Right forelimb (tissue), 1 donor: ENCODE results near the gene DCDC2.
"Not testable (repeated sequence)": the region's sequence is repeated elsewhere in the genome, so short reads cannot be mapped to it uniquely, and the experiment has no call there.

Experiments used
- DNase-seq: peaks from one replicate; pipeline ENCODE4 v3.0.0-alpha.2; 2018

DCDC2 gene

DNA sequence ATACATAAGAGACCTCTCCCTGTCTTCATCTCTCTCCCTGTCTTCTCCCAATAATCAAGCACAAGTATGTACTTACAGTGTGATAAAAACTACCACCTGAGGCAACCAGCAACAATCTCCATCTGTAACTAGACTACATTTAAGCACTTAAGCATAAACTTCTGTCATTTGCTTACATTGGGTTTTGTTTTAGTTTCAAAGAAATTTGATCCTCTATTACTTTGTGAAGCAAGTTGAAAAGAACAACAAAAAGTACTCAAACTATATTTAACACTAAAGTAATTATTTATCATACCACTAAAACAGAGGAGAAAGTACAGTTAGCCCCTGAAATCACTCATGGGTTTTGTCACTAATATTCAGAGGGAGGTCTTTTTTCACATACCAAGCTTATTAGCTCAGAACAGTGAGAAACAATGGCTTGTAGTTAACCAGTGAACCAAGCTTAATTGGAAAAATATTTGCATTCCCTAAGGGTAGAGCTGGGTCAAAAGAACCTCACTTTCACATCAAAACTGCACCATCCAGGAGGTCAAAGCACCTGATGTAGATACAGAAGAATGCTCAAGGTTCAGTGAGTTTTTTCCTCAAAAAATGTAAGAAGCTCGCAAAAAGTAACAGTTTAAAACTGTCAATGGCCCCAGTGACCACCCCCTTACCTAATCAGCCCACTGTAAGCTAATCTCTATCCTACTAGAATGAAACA, 34.1 kb downstream of the DCDC2 start:
- DNase-seq, result no peak

DNA sequence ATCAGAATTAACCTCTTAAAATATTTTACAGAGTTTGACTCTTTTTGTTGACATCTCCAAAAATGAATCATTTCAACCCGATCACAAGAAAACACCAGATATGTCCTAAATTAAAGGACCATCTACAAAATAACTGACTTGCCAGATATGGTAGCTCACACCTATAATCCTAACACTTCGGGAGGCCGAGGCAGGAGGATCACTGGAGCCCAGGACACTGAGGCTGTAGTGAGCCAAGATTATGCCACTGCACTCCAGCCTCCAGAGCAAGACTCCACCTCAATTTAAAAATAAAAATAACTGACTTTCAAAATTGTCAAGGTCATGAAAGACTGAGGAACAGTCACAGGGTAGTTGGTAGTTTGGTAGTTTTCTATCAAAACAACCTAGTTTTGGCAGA, 34.9 kb downstream of the DCDC2 start:
- DNase-seq, result no peak

DNA sequence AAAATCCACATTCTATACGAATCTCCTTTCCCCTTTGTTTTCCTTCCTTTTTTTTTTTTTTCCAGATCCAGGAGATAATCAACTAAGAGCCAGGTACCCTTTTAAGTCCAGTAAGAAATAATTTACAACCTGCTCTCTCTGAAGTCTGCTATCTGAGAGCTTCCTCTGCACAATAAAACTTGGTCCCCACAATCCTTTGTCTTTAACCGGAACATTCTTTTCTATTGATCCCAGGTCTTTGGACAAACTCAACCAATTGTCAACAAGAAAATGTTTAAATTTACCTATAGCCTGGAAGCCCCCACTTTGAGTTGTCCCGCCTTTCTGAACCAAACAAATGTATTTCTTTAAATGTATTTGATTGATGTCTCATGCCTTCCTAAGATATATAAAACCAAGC, 35.4 kb downstream of the DCDC2 start:
- DNase-seq, result not testable (repeated sequence)

DNA sequence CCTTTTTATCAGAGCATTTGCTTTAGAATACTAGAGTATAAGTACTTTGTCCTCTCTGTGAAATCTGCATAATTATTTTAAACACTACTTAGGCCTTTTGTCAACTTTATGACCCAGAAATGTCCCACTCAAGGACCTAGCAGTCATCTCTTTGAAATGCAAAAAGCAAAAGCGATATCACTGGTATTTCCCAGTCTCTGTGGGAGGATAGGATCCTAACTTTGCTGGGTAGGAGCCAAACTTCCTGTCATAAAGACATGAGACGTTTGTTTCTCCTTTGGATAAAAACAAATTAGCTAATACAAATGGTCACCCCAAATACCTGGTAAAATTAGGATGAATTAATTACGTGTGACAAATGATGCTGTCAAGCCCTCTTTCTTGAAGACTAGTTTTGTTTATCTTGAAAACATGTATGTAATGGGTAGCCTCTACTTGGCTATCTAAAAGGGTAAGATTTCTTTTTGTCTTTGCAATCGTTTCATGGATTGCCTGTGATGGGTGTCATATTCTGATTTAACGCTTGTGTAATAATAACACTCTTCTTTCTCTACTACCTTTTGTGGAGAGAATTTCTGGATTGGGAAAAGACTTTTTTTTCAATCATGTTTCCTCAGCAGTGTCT, 36.2 kb downstream of the DCDC2 start:
- no peak for DNase-seq

DNA sequence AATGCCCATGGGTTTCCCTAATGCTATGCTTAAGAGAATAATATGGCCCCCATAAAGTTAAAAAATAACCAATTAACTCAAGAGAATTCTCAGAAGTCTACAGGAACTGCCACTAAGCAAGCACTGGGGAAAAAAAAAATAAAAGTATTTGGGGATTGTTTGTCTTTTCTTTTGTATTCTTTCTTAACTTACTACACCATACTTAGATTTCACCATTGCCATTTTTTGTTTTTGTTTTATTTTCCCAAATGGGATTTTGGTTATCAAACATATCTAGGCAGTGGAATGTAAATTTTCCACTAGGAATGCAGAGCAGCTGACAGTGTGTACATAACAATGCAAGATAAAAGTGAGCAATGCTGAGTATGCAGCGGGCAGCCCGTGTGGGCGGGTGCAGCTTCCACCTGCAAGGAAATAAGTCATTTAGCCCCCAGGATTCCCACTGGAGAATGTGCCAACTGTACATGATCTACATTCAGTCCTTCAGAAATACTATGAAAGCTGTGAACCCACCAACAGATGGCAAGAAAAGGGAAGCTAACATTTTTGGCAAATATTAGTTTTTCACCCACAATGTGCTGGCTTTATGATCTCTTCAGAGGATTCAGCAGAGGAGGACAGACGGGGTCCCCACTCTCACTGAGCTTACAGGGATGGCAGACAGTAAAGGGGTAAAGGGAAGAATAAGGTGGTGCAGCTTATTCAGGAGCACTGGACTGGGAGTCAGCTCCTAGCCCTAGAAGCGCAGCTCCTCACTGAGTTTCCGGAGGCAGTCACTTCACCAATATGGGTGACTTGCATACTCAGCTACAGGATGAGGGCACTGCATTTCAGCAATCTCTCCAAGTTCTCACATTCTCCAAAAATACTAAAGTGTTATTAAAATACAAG, 44.4 kb downstream of the DCDC2 start:
- no peak for DNase-seq

GRCh38 chr6:24311775-24312174, 46.1 kb downstream of the DCDC2 start:
- not testable (repeated sequence) for DNase-seq

- no peak for DNase-seq
Observed at GRCh38 chr6:24307881-24308280, 50.0 kb downstream of the DCDC2 start.

- DNase-seq, result no peak
Observed at GRCh38 chr6:24306936-24307335, 50.9 kb downstream of the DCDC2 start.

DNA sequence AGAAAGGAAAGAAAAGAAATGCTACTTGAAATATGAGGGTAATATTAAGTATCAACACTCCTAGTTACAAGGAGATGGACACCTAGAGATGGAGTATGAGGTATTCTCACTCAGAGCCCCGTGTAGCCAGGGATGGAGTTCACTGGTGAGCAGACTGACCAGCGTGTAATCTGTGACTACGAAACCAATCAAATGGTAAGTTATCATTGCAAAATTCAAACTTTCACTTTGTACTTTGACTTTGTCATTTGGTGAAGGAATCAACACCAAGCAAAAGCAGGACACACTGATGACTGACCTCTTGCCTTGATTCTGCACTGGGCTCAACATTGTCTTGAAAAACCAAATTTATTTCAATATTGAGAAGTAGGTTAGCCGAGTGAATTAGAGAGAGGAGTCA, 51.8 kb downstream of the DCDC2 start:
- DNase-seq, result no peak

DNA sequence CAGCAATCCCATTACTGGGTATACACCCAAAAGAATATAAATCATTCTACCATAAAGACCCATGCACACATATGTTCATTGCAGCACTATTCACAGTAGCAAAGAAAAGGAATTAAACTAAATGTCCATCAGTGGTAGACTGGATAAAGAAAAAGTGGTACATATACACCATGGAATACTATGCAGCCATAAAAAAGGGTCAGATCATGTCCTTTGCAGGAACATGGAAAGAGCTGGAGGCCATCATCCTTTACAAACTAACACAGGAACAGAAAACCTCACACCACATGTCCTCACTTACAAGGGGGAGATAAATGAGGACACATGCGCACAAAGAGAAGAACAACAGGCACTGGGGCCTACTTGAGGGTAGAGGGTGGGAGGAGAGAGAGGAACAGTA, 60.9 kb downstream of the DCDC2 start:
- no peak for DNase-seq

DNA sequence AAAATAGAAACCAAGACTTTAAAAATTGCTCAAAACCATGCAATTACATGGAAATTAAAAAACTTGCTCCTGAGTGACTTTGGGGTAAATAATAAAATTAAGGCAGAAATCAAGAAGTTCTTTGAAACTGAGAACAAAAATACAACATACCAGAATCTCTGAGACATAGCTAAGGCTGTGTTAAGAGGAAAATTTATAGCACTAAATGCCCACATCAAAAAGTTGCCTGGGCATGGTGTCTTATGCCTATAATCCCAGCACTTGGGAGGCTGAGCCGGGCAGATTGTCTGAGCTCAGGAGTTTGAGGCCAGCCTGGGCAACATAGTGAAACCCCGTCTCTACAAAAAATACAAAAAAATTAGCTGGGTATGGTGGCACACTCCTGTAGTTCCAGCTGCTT, 64.0 kb downstream of the DCDC2 start:
- not testable (repeated sequence) for DNase-seq

- no peak for DNase-seq
Observed at GRCh38 chr6:24287239-24287638, 70.6 kb downstream of the DCDC2 start.

- DNase-seq, result no peak
Observed at GRCh38 chr6:24284006-24284405, 73.9 kb downstream of the DCDC2 start.

- peak; percentile 70 for DNase-seq
Observed at GRCh38 chr6:24283043-24283985, 74.5 kb downstream of the DCDC2 start.

DNA sequence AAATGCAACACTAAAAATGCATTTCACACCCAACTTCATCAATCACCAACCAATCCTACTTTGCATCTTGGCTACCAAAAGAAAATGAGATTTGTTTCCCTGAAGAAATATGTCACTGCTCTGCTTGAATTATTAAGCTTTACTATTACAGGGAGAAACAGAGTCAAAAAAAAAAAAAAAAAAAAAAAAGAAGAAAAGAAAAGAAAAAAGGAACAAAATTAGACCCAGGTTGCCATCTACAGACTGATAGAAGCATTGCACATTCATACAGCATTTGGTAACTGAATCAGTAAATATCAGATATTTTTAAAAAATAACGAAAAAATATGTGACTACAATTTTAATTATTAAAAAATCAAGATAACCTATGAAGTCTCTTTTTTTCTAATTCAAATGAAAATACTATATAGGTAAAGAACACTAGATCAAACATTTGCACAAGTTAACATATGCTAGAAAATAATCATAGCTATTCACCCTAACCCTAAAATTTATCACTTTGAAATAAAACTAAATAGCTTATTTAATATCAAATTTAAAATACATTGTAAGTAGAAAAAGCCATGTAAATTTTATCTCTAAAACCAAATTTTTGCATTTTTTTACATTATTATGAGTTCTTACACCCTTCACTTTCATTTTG, 83.3 kb downstream of the DCDC2 start:
- DNase-seq, result no peak

- DNase-seq, result no peak
Observed at GRCh38 chr6:24273096-24273870, 84.6 kb downstream of the DCDC2 start.

- DNase-seq, result no peak
Observed at GRCh38 chr6:24272553-24272952, 85.3 kb downstream of the DCDC2 start.

- no peak for DNase-seq
Observed at GRCh38 chr6:24272148-24272547, 85.7 kb downstream of the DCDC2 start.

DNA sequence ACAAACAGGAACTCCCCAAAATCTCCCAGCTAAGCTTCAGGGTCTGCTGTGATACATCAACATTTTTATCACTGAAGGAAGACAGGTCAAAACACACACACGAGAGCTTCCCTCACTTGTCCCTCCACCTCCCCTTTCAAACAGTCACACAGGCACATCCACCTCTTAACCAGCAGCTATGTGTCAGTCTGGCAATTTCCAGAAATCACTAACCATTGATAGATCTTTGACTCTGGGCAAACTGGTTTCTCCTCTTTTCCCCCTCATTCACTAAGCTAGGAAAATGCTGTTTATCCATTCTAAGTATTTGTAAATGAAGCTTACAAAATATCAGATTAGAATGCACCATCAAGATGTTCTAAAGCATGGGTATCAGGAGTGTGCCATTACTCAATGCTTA, 87.8 kb downstream of the DCDC2 start:
- no peak for DNase-seq

GRCh38 chr6:24258214-24258613, 99.6 kb downstream of the DCDC2 start:
- DNase-seq, result not testable (repeated sequence)

DNA sequence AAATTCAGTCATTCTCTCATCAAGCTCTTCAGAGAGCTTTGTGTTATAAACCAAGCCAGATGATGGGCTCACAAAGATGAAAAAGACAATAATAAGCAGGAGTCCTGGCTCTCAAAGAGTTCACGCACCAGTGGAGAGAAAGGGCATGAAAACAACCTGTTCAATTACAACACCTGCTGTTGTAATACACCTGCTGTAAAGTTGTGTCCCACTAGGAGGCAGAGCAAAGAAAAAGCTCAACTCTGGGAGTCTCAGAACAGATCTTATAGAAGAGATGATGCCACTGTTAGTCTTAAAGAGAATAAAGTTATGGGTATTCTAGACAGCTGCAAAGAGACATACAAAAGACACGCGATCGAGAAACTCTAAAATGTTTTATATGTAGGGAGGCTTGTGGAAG, 100.6 kb downstream of the DCDC2 start:
- DNase-seq, result no peak
